Brain microvascular endothelial cell (primary cell): ENCODE measurements around the gene ATF5.

Experiments
- DNase-seq: peaks from one replicate; pipeline ENCODE4 v3.0.0-alpha.2; 2020
- H3K27ac ChIP-seq: fragments of 250-450 bp; sonication (Bioruptor Pico); 2 replicates; pipeline ENCODE4 v1.5.1; 2020; ENCODE audit warnings: mild to moderate bottlenecking, moderate library complexity
- H3K27me3 ChIP-seq: fragments of 250-450 bp; sonication (Bioruptor Pico); replicated peaks from 2 replicates; pipeline ENCODE4 v1.5.1; 2020; ENCODE audit warnings: mild to moderate bottlenecking
- H3K36me3 ChIP-seq: fragments of 250-450 bp; sonication (Bioruptor Pico); replicated peaks from 2 replicates; pipeline ENCODE4 v1.5.1; 2020; ENCODE audit warnings: mild to moderate bottlenecking
- H3K4me3 ChIP-seq: 2 replicates; pipeline ENCODE4 v1.5.1; 2011; ENCODE audit warnings: low read depth, mild to moderate bottlenecking, control low read depth, low read length, moderate library complexity
- in situ Hi-C: cut with HindIII; loops from 2 replicates; pipeline ENCODE4 v1.10.0; 2017; ENCODE audit warnings: low sequenced_read_pairs, low pct_ligation_motif_present
- TF ChIP-seq, protein P1 (sequence below): IDR thresholded peaks from 2 replicates; pipeline ENCODE4 v1.5.1; 2011; ENCODE audit warnings: low read depth, mild to moderate bottlenecking, moderate library complexity, low read length, control low read depth, inconsistent platforms; ENCODE audit errors: missing control alignments

Gene ATF5

DNA sequence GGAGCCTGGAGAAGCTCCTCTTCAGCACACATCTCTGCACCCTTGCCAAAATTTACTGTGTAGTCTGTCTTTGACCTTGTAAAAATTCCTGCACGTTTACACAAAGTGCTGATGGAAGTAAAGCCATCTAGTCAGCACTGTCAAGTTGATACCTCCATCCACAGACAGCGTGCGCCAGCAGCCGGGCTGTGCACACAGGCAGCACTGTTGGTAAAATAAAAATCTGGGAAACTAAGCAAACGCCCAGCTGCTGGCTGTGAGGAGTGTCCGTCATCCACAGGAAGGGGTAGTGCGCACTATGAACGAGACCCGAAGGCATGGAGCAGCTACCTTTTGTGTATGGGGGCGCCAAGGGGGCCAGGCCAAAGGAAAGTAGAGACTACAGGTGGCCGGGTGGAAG, 49.3 kb downstream of the ATF5 start:
- no peak for DNase-seq
- in situ Hi-C loops = no loop called here
- no peaks in the 10 kb centered on the region for H3K36me3 ChIP-seq
- no peaks in the 10 kb centered on the region for H3K27me3 ChIP-seq
- TF ChIP-seq, protein P1, sequence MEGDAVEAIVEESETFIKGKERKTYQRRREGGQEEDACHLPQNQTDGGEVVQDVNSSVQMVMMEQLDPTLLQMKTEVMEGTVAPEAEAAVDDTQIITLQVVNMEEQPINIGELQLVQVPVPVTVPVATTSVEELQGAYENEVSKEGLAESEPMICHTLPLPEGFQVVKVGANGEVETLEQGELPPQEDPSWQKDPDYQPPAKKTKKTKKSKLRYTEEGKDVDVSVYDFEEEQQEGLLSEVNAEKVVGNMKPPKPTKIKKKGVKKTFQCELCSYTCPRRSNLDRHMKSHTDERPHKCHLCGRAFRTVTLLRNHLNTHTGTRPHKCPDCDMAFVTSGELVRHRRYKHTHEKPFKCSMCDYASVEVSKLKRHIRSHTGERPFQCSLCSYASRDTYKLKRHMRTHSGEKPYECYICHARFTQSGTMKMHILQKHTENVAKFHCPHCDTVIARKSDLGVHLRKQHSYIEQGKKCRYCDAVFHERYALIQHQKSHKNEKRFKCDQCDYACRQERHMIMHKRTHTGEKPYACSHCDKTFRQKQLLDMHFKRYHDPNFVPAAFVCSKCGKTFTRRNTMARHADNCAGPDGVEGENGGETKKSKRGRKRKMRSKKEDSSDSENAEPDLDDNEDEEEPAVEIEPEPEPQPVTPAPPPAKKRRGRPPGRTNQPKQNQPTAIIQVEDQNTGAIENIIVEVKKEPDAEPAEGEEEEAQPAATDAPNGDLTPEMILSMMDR = no peak
- no peak overlapping the region for H3K27ac ChIP-seq
- H3K4me3 ChIP-seq = no peak overlapping the region

DNA sequence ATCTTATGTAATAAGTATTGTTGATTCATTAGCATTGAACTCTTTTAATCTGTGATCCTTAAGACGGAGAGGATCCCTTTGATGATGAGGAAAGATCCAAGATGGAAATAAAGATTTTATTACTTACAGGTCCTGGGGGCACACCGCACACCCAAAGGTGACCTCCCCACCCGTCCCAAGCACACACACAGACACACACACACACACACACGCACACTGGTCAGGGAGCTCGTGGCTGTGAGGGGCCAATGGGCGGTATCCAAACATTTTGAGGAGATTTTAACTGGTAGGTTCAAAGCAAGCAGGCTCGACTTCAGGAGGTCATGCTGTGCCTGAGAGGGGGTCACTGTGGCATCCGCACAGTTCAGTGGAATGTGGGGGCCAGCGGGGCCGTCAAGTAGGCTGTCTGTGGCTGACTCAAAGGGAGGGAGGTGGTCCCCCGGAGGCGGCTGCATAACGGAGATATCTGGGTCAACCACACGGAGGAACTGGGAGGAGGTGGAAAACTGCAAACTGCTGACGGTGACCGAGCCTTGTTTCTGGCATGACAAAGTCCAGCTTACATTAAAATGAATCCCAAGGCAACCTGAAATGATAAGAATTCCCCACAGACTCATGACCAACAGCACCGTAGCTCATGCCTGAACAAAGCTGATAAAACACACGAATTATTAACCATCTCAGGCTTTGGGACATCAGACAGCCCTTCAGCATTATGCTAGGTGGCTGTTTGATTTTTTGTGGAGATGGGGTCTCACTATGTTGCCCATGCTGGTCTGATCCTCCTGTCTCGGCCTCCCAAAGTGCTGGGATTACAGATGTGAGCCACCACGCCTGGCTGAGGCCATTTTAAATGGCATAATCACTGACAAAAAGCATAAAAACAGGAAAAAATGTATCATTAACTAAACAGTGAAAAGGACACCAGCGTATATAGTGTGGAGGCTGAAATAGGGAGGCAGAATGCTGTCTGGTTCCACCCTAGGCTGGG, 52.9 kb downstream of the ATF5 start:
- DNase-seq = no peak
- in situ Hi-C loops = no loop called here

More for the DNA sequence above, 52.9 kb downstream of the ATF5 start:
- Histone ChIP-seq H3K4me3 (no peak overlapping the region), H3K36me3 (peaks cover 2% of the 10 kb centered on the region), H3K27ac (no peak overlapping the region), H3K27me3 (no peaks in the 10 kb centered on the region)
- TF ChIP-seq, protein P1 = no peak
